SK-N-SH (cell line): ENCODE data around the gene IARS2. TPM values are rescaled to one million over a fixed set of nuclear protein-coding genes. Genes with fewer than 3 reads are reported as not detected.

Experiments
- CTCF ChIA-PET: fragments of 300-600, 350-600 bp; formaldehyde crosslinking; extraction: SDS; loops from one replicate; lab custom pipeline; 2021; lab: Yijun Ruan, JAX
- POLR2A ChIA-PET: fragments of 350-600 bp; sonication (Branson Sonifier 250); formaldehyde crosslinking; extraction: SDS; loops from one replicate; lab custom pipeline; 2020; ENCODE audit warnings: antibody characterized with exemption, inconsistent platforms; lab: Yijun Ruan, JAX
- DNase-seq: peaks from one replicate; pipeline ENCODE4 v3.0.0; 2012
- H2AFZ ChIP-seq: fragments of 200-600 bp; sonication (generic); 2 replicates; pipeline ENCODE4 v1.8.1; 2016; ENCODE audit warnings: antibody characterized with exemption, mild to moderate bottlenecking, low read depth
- H3F3A ChIP-seq: fragments of 200-600 bp; sonication (generic); replicated peaks from 2 replicates; pipeline ENCODE3; 2016; ENCODE audit warnings: antibody characterized with exemption, mild to moderate bottlenecking; ENCODE audit not compliant: insufficient read depth
- H3K27ac ChIP-seq, 2 experiments: fragments of 200-500 bp in 1 of 2; fragments of 200-600 bp in 1 of 2; sonication (Bioruptor generic) in 1 of 2; sonication (generic), shearing (Covaris generic) in 1 of 2; 2 replicates each; pipeline versions ENCODE4 v1.5.1 to v1.6.1; 2014 to 2016; ENCODE audit warnings: low read depth in 2 of 2, inconsistent platforms in 1 of 2, low read length in 1 of 2, mild to moderate bottlenecking in 1 of 2, mixed read lengths in 1 of 2
- H3K27me3 ChIP-seq: fragments of 200-600 bp; sonication (generic), shearing (Covaris generic); 2 replicates; pipeline ENCODE4 v1.6.1; 2016; ENCODE audit warnings: mixed run types; ENCODE audit not compliant: insufficient read depth
- H3K36me3 ChIP-seq, 2 experiments: fragments of 200-500 bp in 1 of 2; fragments of 200-600 bp in 1 of 2; sonication (Bioruptor generic) in 1 of 2; sonication (generic) in 1 of 2; replicated peaks in 1 of 2; 2 replicates each; pipeline versions ENCODE3 to v1.5.1; 2014 to 2016; ENCODE audit warnings: low read length in 1 of 2, mild to moderate bottlenecking in 1 of 2; ENCODE audit not compliant: insufficient read depth in 2 of 2, control insufficient read depth in 1 of 2
- H3K4me1 ChIP-seq, 2 experiments: fragments of 200-500 bp in 1 of 2; fragments of 200-600 bp in 1 of 2; sonication (Bioruptor generic) in 1 of 2; sonication (generic), shearing (Covaris generic) in 1 of 2; 2 replicates each; pipeline versions ENCODE4 v1.5.1 to v1.6.1; 2014 to 2016; ENCODE audit warnings: low read depth in 1 of 2, low read length in 1 of 2, mixed run types in 1 of 2; ENCODE audit not compliant: insufficient read depth in 2 of 2, control insufficient read depth in 1 of 2
- H3K4me2 ChIP-seq: fragments of 200-600 bp; sonication (generic), shearing (Covaris generic); 2 replicates; pipeline ENCODE4 v1.6.1; 2017; ENCODE audit warnings: mixed run types
- H3K4me3 ChIP-seq, 2 experiments: fragments of 200-500 bp in 1 of 2; fragments of 200-600 bp in 1 of 2; sonication (Bioruptor generic) in 1 of 2; sonication (generic), shearing (Covaris generic) in 1 of 2; 2 replicates each; pipeline versions ENCODE4 v1.5.1 to v1.8.1; 2014 to 2016; ENCODE audit warnings: low read depth in 2 of 2, inconsistent platforms in 1 of 2, low read length in 1 of 2, mild to moderate bottlenecking in 1 of 2, mixed read lengths in 1 of 2, moderate library complexity in 1 of 2
- H3K79me2 ChIP-seq: fragments of 200-600 bp; sonication (generic); 2 replicates; pipeline ENCODE4 v1.8.1; 2017; ENCODE audit warnings: mild to moderate bottlenecking; ENCODE audit not compliant: insufficient read depth
- H3K9ac ChIP-seq: fragments of 200-600 bp; sonication (generic); 2 replicates; pipeline ENCODE4 v1.6.1; 2017; ENCODE audit warnings: mixed run types
- H3K9me2 ChIP-seq: fragments of 200-600 bp; sonication (generic); 2 replicates; pipeline ENCODE4 v1.6.1; 2017; ENCODE audit warnings: mixed run types
- H3K9me3 ChIP-seq: fragments of 200-600 bp; sonication (generic); 2 replicates; pipeline ENCODE4 v1.6.1; 2017; ENCODE audit warnings: mixed run types, mild to moderate bottlenecking, moderate library complexity
- H4K20me1 ChIP-seq: fragments of 200-600 bp; sonication (generic); 2 replicates; pipeline ENCODE4 v1.6.1; 2017; ENCODE audit warnings: mild to moderate bottlenecking, mixed run types; ENCODE audit not compliant: insufficient read depth
- CTCF ChIP-seq: fragments of 200-600 bp; sonication (generic); IDR thresholded peaks from 2 replicates; pipeline ENCODE4 v1.6.1; 2017; ENCODE audit warnings: antibody characterized with exemption, mild to moderate bottlenecking, moderate library complexity
- EP300 ChIP-seq, 2 experiments: IDR thresholded peaks; 2 replicates each; pipeline versions ENCODE4 v1.4.0 to v1.6.1; 2012; ENCODE audit warnings: borderline replicate concordance in 1 of 2, low read depth in 1 of 2, low read length in 1 of 2
- EZH2phosphoT487 ChIP-seq: fragments of 200-600 bp; sonication (generic); IDR thresholded peaks from 2 replicates; pipeline ENCODE4 v1.6.1; 2017; ENCODE audit warnings: low read depth, mixed run types, mild to moderate bottlenecking, antibody characterized with exemption, moderate library complexity, borderline replicate concordance
- FOXJ3 ChIP-seq: sonication (generic); formaldehyde crosslinking; IDR thresholded peaks from 2 replicates; pipeline ENCODE4 v1.5.1; 2020; ENCODE audit warnings: mild to moderate bottlenecking, missing genetic modification reagents
- FOXM1 ChIP-seq: IDR thresholded peaks from 2 replicates; pipeline ENCODE4 v1.4.0; 2012; ENCODE audit warnings: low read depth, mild to moderate bottlenecking
- GATA2 ChIP-seq: sonication (generic); formaldehyde crosslinking; IDR thresholded peaks from 2 replicates; pipeline ENCODE4 v1.5.0; 2020; ENCODE audit warnings: mild to moderate bottlenecking, missing genetic modification reagents
- MEF2A ChIP-seq: IDR thresholded peaks from 2 replicates; pipeline ENCODE4 v1.4.0; 2012; ENCODE audit warnings: low read depth, borderline replicate concordance
- RAD21 ChIP-seq: IDR thresholded peaks from 2 replicates; pipeline ENCODE4 v1.6.1; 2012; ENCODE audit warnings: mild to moderate bottlenecking, low read length
- SMC3 ChIP-seq: IDR thresholded peaks from 2 replicates; pipeline ENCODE4 v1.6.1; 2012; ENCODE audit warnings: low read depth, low read length, improper control_type of control experiment
- TEAD4 ChIP-seq: IDR thresholded peaks from 2 replicates; pipeline ENCODE4 v1.4.0; 2012; ENCODE audit warnings: mild to moderate bottlenecking, borderline replicate concordance; ENCODE audit not compliant: insufficient read depth
- YY1 ChIP-seq: IDR thresholded peaks from 2 replicates; pipeline ENCODE4 v1.4.0; 2012; ENCODE audit warnings: low read depth, mild to moderate bottlenecking
- WGBS: methylation state at CpG from one replicate; pipeline ENCODE4 v1.1.6; 2017; ENCODE audit warnings: low lambda C conversion rate; 5-methylcytosine and 5-hydroxymethylcytosine counted together
- polyA plus RNA-seq, 3 experiments: library from polyadenylated mRNA; depleted of rRNA; stranded (reverse); fragments of >200 nt; gene quantifications; 2 replicates each; pipeline ENCODE4 v1.2.3, GENCODE V29; 2012

The IARS2 gene
- polyA plus RNA-seq, 1 of the 3 experiments (the other 2 are of a cell fraction): 25.7 TPM

GRCh38 chr1:220188538-220188937 is 94.6 kb downstream of the IARS2 start:
- Histone ChIP-seq H3F3A (peaks cover 3% of the 10 kb centered on the region), H3K4me1 (peaks cover 0 to 5% of the 10 kb centered on the region in 2 experiments; a peak in 1 of 4 replicates), H2AFZ (no peak overlapping the region), H3K4me3 (no peak overlapping the region)
- DNase-seq: no peak
- no peak for TF ChIP-seq EZH2phosphoT487
- TF ChIP-seq TEAD4: no peak
- no peak for TF ChIP-seq YY1
- no peak for TF ChIP-seq MEF2A
- TF ChIP-seq FOXM1: no peak
- TF ChIP-seq GATA2 (CRISPR knock-in tag): no peak
- TF ChIP-seq, all 33 proteins: peak for 0
- 94% methylated on average over 2 of the region's 2 CpGs for WGBS
- Histone ChIP-seq H3K9ac (no peak overlapping the region), H3K27me3 (no peaks in the 10 kb centered on the region), H3K79me2 (no peaks in the 10 kb centered on the region), H4K20me1 (no peaks in the 10 kb centered on the region), H3K27ac (no peak overlapping the region), H3K9me3 (no peaks in the 10 kb centered on the region), H3K9me2 (no peaks in the 10 kb centered on the region), H3K4me2 (no peak overlapping the region), H3K36me3 (peaks cover 50 to 87% of the 10 kb centered on the region in 2 experiments)
- CTCF ChIA-PET: interaction anchor here (1.2 to 2.9 kb wide), 8 partner anchors 11 to 588 kb away, joined by 4 to 21 read pairs (median 6); no protein-coding TSS in a partner anchor
- POLR2A ChIA-PET: no interaction called here

GRCh38 chr1:220189750-220190347 is 95.9 kb downstream of the IARS2 start:
- Histone ChIP-seq H3F3A (peaks cover 3% of the 10 kb centered on the region), H2AFZ (no peak overlapping the region), H3K9me2 (no peaks in the 10 kb centered on the region), H3K36me3 (peaks cover 62 to 85% of the 10 kb centered on the region in 2 experiments), H3K27ac (0 out of 4 replicates have a peak overlapping the region, but pooled peaks of 1 of the 2 experiments have one; percentile 19), H3K79me2 (no peaks in the 10 kb centered on the region), H3K4me2 (no peak overlapping the region), H4K20me1 (no peaks in the 10 kb centered on the region), H3K4me3 (no peak overlapping the region), H3K4me1 (peaks cover 0 to 2% of the 10 kb centered on the region in 2 experiments; a peak in 1 of 4 replicates), H3K9me3 (no peaks in the 10 kb centered on the region), H3K27me3 (no peaks in the 10 kb centered on the region), H3K9ac (no peak overlapping the region)
- TF ChIP-seq EP300 (IDR thresholded peaks at IDR 0.05; ENCODE audit: borderline replicate concordance in 1 of 2, low read depth in 1 of 2, low read length in 1 of 2) (no peak), RAD21 (peak; percentile 68), CTCF (peak; percentile 72), SMC3 (peak; percentile 37; the same call in 1 of the 2 replicates), FOXJ3 (CRISPR knock-in tag) (no peak)
- CTCF ChIA-PET: interaction anchor here (0.5 to 3.0 kb wide), 37 partner anchors 8 to 614 kb away, joined by 3 to 21 read pairs (median 3); no protein-coding TSS in a partner anchor
- POLR2A ChIA-PET: no interaction called here
- peak; percentile 32 for DNase-seq
- WGBS: 93% methylated on average over 1 of the region's 1 CpG
